ENCODE measurements around the gene PSAP.

DNA sequence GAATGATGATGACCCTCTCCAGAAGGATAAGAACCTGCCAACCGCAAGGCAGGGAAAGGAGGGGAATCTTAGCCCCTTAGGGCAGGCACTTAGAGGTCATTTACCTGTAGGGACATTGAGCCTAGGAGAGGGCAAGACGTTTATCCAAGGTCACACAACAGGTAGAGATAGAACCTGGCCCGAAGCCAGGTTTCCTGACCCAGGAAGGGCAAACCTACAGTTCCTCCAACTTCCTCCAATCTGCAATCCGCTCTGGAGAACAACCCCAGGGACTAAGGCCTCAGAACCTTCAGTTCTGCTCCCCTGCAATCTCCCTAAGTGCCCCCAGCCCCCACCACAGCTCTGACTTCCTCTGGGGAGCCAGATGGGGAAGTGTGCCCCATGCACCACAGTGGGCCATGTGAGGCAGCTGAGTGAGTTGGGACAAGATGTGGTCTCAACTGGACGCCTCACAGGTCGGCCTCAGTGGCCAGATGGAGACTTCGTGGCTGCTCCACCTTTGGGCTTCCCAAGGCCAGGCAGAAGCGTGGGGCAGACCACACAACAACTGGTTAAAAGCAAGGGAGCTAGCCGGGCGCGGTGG, 1.4 kb upstream of the PSAP start:
- TF ChIP-seq CTCF (IDR thresholded peaks at IDR 0.05; ENCODE audit: insufficient read depth, low read length, poor library complexity, severe bottlenecking) (no peak), EZH2phosphoT487 (conservative IDR thresholded peaks at IDR 0.05; ENCODE audit: low read length) (no peak)

All from SU-DHL-6 (cell line).